Skeletal muscle satellite cell (primary cell): Measurements from ENCODE around the gene BTBD9.

Experiments used
- H3K27me3 ChIP-seq: 2 replicates; pipeline ENCODE4 v1.7.0; 2013; ENCODE audit warnings: low read length; ENCODE audit not compliant: control insufficient read depth, insufficient read depth
- H3K36me3 ChIP-seq: 2 replicates; pipeline ENCODE4 v1.7.0; 2013; ENCODE audit warnings: mild to moderate bottlenecking, control low read depth, low read length; ENCODE audit not compliant: insufficient read depth
- H3K4me1 ChIP-seq: 2 replicates; pipeline ENCODE4 v1.7.0; 2013; ENCODE audit warnings: low read length; ENCODE audit not compliant: control insufficient read depth, insufficient read depth
- H3K4me2 ChIP-seq: 2 replicates; pipeline ENCODE4 v1.7.0; 2013; ENCODE audit warnings: mild to moderate bottlenecking, low read length
- H3K4me3 ChIP-seq: 2 replicates; pipeline ENCODE4 v1.7.0; 2013; ENCODE audit warnings: low read length
- H3K9ac ChIP-seq: 2 replicates; pipeline ENCODE4 v1.7.0; 2013; ENCODE audit warnings: mild to moderate bottlenecking, low read depth, low read length, moderate library complexity
- H3K9me3 ChIP-seq: replicated peaks from 2 replicates; pipeline ENCODE4 v1.7.0; 2013; ENCODE audit warnings: mild to moderate bottlenecking, control low read depth, low read length

The BTBD9 gene

DNA sequence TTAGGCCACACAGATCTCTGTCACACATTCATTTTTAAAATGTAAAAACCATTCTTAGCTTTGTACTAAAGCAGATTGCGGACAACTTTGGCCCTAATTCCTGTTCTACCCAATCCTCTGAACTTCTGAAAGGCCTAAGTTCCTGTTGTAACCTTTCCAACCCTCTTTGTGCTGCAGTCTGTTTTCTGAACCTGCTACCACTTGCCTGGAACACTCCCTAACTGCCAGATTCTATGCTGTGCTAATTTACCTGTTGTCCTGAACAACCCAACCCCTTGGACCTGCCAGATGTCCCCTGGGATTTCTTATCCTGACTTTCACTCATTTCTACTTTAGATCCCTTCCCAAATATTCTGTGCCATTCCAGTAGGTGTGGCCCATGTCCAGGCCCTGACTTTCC lies 421.5 kb downstream of the BTBD9 start:
- Histone ChIP-seq H3K9ac (no peak overlapping the region), H3K4me1 (peaks cover 13% of the 10 kb centered on the region), H3K27me3 (no peaks in the 10 kb centered on the region), H3K4me3 (no peak overlapping the region), H3K9me3 (no peaks in the 10 kb centered on the region), H3K4me2 (no peak overlapping the region), H3K36me3 (no peaks in the 10 kb centered on the region)

GRCh38 chr6:38216451-38216850 lies 423.3 kb downstream of the BTBD9 start:
- H3K36me3 ChIP-seq: no peaks in the 10 kb centered on the region
- no peaks in the 10 kb centered on the region for H3K9me3 ChIP-seq
- peaks cover 23% of the 10 kb centered on the region for H3K4me1 ChIP-seq
- no peak overlapping the region for H3K4me2 ChIP-seq
- no peaks in the 10 kb centered on the region for H3K27me3 ChIP-seq
- H3K4me3 ChIP-seq: no peak overlapping the region
- no peak overlapping the region for H3K9ac ChIP-seq

GRCh38 chr6:38215651-38216311 lies 423.9 kb downstream of the BTBD9 start:
- Histone ChIP-seq H3K36me3 (no peaks in the 10 kb centered on the region), H3K4me2 (no peak overlapping the region), H3K9me3 (no peaks in the 10 kb centered on the region), H3K4me1 (peaks cover 23% of the 10 kb centered on the region), H3K9ac (no peak overlapping the region), H3K4me3 (no peak overlapping the region), H3K27me3 (no peaks in the 10 kb centered on the region)

DNA sequence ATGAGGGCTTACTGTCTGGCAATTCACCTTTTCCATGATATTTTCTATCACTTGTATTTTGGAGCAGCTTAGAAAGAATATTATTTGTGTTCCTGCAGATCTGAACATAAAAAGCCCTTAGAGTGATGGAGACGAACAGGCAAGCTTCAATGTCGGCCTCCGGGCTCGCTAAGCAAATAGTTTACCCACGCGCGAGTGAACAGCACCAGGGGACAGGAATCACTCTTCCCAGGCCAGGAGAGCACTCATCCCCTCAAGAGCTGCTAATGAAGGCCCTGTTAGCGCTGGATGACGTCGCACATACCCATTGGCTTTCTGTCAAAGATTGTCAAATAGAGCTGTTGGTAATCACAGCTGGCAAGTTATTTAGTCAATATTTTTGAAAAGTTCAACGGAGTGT lies 424.5 kb downstream of the BTBD9 start:
- H3K4me1 ChIP-seq: peaks cover 23% of the 10 kb centered on the region

DNA sequence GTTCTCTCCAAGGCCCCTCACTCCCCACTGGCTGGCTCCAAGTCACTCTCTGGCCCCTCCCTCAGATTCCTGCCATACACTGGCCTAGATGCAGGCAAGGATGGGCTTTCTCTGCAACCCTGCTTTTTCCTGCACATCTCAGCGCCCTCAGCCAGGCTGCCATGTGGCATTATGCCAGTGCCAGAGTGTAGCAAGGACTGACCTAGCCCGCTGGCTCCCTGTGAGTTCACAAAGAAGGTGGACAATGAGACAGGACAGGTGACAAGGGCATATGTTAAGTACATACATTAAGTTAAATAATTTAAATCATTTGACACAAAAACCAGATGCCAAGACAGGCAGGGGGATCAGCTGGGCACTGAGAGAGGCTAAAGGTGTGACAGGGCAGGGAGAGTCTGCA lies 425.6 kb downstream of the BTBD9 start:
- H3K36me3 ChIP-seq: no peaks in the 10 kb centered on the region
- no peaks in the 10 kb centered on the region for H3K27me3 ChIP-seq
- H3K9me3 ChIP-seq: no peaks in the 10 kb centered on the region
- no peak overlapping the region for H3K4me3 ChIP-seq
- H3K4me2 ChIP-seq: no peak overlapping the region
- no peak overlapping the region for H3K9ac ChIP-seq
- H3K4me1 ChIP-seq: peaks cover 23% of the 10 kb centered on the region

More for the DNA sequence above, 424.5 kb downstream of the BTBD9 start:
- Histone ChIP-seq H3K36me3 (no peaks in the 10 kb centered on the region), H3K9me3 (no peaks in the 10 kb centered on the region), H3K27me3 (no peaks in the 10 kb centered on the region), H3K4me3 (no peak overlapping the region), H3K4me2 (no peak overlapping the region), H3K9ac (no peak overlapping the region)

DNA sequence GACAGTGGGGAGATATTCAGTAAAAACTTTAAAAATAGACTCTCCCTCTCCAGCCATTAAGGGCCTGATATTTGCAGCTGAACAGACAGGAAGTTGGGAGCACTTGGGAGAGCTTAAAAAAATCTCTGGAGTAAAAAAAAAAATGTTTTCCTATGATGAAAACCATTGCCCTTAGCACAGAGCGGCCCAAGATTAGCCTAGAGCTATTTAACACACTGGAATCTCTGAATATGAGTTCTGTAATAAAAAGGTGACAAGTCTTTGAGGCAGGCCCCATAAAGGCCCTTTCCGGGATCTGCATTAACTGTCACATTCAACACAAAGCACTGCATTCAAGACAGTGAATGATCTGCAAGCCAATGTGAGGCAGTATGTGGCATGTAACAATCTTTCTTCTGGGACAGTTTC lies 426.5 kb downstream of the BTBD9 start:
- no peak overlapping the region for H3K4me2 ChIP-seq
- H3K4me1 ChIP-seq: peaks cover 23% of the 10 kb centered on the region
- no peaks in the 10 kb centered on the region for H3K36me3 ChIP-seq
- no peak overlapping the region for H3K9ac ChIP-seq
- no peak overlapping the region for H3K4me3 ChIP-seq
- H3K9me3 ChIP-seq: no peaks in the 10 kb centered on the region
- no peaks in the 10 kb centered on the region for H3K27me3 ChIP-seq

GRCh38 chr6:38212579-38212978 lies 427.1 kb downstream of the BTBD9 start:
- no peaks in the 10 kb centered on the region for H3K9me3 ChIP-seq
- no peak overlapping the region for H3K4me2 ChIP-seq
- H3K9ac ChIP-seq: no peak overlapping the region
- H3K36me3 ChIP-seq: no peaks in the 10 kb centered on the region
- no peak overlapping the region for H3K4me3 ChIP-seq
- H3K4me1 ChIP-seq: peaks cover 23% of the 10 kb centered on the region
- H3K27me3 ChIP-seq: no peaks in the 10 kb centered on the region

DNA sequence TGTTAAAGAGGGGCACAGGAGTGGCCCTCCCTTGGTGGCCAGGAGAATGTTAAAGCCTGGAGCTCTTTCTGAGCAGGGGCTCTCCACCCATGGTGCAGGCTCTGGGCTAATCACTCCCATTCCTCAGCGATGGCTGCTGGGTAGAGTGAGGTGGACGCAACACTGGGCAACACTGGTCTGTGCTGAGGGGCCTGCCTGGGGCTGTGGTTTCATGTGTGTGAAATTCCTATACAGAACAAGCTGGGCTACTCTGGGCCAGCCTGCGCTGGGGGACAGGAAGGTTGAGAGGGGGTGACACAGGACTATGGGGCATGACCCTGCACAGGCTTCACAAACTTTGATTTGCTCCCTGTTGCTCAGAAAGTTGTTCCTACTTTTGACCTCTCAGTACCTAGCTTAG lies 427.6 kb downstream of the BTBD9 start:
- peaks cover 23% of the 10 kb centered on the region for H3K4me1 ChIP-seq
- no peak overlapping the region for H3K9ac ChIP-seq
- no peaks in the 10 kb centered on the region for H3K36me3 ChIP-seq
- H3K4me3 ChIP-seq: no peak overlapping the region
- H3K9me3 ChIP-seq: no peaks in the 10 kb centered on the region
- H3K27me3 ChIP-seq: no peaks in the 10 kb centered on the region
- H3K4me2 ChIP-seq: no peak overlapping the region

GRCh38 chr6:38209371-38210260 lies 430.1 kb downstream of the BTBD9 start:
- Histone ChIP-seq H3K36me3 (no peaks in the 10 kb centered on the region), H3K4me1 (peaks cover 12% of the 10 kb centered on the region)

GRCh38 chr6:38208028-38208427 lies 431.7 kb downstream of the BTBD9 start:
- H3K4me1 ChIP-seq: peaks cover 8% of the 10 kb centered on the region
- H3K4me2 ChIP-seq: no peak overlapping the region
- H3K36me3 ChIP-seq: no peaks in the 10 kb centered on the region
- no peaks in the 10 kb centered on the region for H3K27me3 ChIP-seq
- no peak overlapping the region for H3K9ac ChIP-seq
- no peaks in the 10 kb centered on the region for H3K9me3 ChIP-seq
- H3K4me3 ChIP-seq: no peak overlapping the region

More at GRCh38 chr6:38209371-38210260, 430.1 kb downstream of the BTBD9 start:
- no peak overlapping the region for H3K9ac ChIP-seq
- H3K4me3 ChIP-seq: no peak overlapping the region
- H3K4me2 ChIP-seq: no peak overlapping the region
- H3K9me3 ChIP-seq: no peaks in the 10 kb centered on the region
- no peaks in the 10 kb centered on the region for H3K27me3 ChIP-seq

DNA sequence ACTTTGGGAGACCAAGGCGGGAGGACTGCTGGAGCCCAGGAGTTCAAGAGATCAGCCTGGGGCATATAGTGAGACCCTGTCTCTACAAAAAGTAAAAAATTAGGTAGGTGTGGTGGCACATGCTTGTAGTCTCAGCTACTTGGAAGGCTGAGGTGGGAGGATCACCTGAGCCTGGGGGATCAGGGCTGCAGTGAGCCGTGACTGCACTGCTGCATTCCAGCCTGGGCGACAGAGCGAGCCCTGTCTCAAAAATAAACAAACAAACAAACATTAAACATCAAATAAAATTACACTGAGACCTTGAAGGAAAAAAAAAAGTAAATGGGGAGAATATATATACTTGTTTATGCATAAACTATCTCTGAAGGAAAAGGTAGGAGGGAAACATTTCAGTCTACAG lies 432.4 kb downstream of the BTBD9 start:
- Histone ChIP-seq H3K4me3 (no peak overlapping the region), H3K9me3 (no peaks in the 10 kb centered on the region), H3K36me3 (no peaks in the 10 kb centered on the region), H3K4me1 (peaks cover 1% of the 10 kb centered on the region), H3K9ac (no peak overlapping the region), H3K27me3 (no peaks in the 10 kb centered on the region), H3K4me2 (no peak overlapping the region)
